Mesenchymal stem cell (in vitro differentiated cells and primary cell): ENCODE data around the gene FKBP8.

Source experiments
- DNase-seq: peaks from one replicate; pipeline ENCODE4 v3.0.0-alpha.2; 2013
- H2AFZ ChIP-seq: one replicate; pipeline ENCODE4 v1.6.1; 2013; ENCODE audit warnings: low read depth, mild to moderate bottlenecking, control low read depth, inconsistent platforms, low read length, moderate library complexity
- H2AK5ac ChIP-seq: 2 replicates; pipeline ENCODE4 v1.6.1; 2013; ENCODE audit warnings: low read length, moderate library complexity, mild to moderate bottlenecking, inconsistent platforms; ENCODE audit not compliant: severe bottlenecking
- H2BK120ac ChIP-seq: one replicate; pipeline ENCODE4 v1.6.1; 2013; ENCODE audit warnings: low read depth, mild to moderate bottlenecking, inconsistent platforms, low read length, moderate library complexity
- H2BK12ac ChIP-seq, 2 experiments: one replicate each; pipeline ENCODE4 v1.6.1; 2013; ENCODE audit warnings: inconsistent platforms in 2 of 2, low read length in 2 of 2, mild to moderate bottlenecking in 2 of 2, moderate library complexity in 2 of 2, control low read depth in 1 of 2
- H2BK15ac ChIP-seq: one replicate; pipeline ENCODE4 v1.6.1; 2013; ENCODE audit warnings: mild to moderate bottlenecking, low read depth, inconsistent platforms; ENCODE audit not compliant: poor library complexity, severe bottlenecking
- H2BK5ac ChIP-seq: 2 replicates; pipeline ENCODE4 v1.6.1; 2013; ENCODE audit warnings: low read depth, mild to moderate bottlenecking, low read length, control low read depth, inconsistent platforms; ENCODE audit not compliant: poor library complexity, severe bottlenecking
- H3K14ac ChIP-seq, 2 experiments: one replicate each; pipeline ENCODE4 v1.6.1; 2013; ENCODE audit warnings: inconsistent platforms in 2 of 2, low read length in 2 of 2, control low read depth in 1 of 2, mild to moderate bottlenecking in 1 of 2, moderate library complexity in 1 of 2
- H3K18ac ChIP-seq, 2 experiments: one replicate each; pipeline ENCODE4 v1.6.1; 2013; ENCODE audit warnings: inconsistent platforms in 2 of 2, low read length in 2 of 2, control low read depth in 1 of 2, low read depth in 1 of 2, mild to moderate bottlenecking in 1 of 2
- H3K23ac ChIP-seq, 2 experiments: one replicate each; pipeline ENCODE4 v1.6.1; 2013; ENCODE audit warnings: inconsistent platforms in 2 of 2, low read length in 2 of 2, mild to moderate bottlenecking in 2 of 2, moderate library complexity in 2 of 2, control low read depth in 1 of 2
- H3K27ac ChIP-seq: 2 replicates; pipeline ENCODE4 v1.5.1; 2013; ENCODE audit warnings: mild to moderate bottlenecking, moderate library complexity, low read length, control low read depth, inconsistent platforms; ENCODE audit not compliant: poor library complexity, severe bottlenecking
- H3K27me3 ChIP-seq, 2 experiments: 2 replicates each; pipeline versions ENCODE4 v1.6.1 to v1.7.0; 2013; ENCODE audit warnings: low read length in 2 of 2, mild to moderate bottlenecking in 2 of 2, moderate library complexity in 2 of 2, control low read depth in 1 of 2, inconsistent platforms in 1 of 2; ENCODE audit not compliant: control insufficient read depth in 1 of 2, insufficient read depth in 1 of 2
- H3K36me3 ChIP-seq, 2 experiments: 2 replicates each; pipeline versions ENCODE4 v1.6.1 to v1.7.0; 2013; ENCODE audit warnings: low read length in 2 of 2, control low read depth in 1 of 2, inconsistent platforms in 1 of 2, low read depth in 1 of 2, mild to moderate bottlenecking in 1 of 2; ENCODE audit not compliant: insufficient read depth in 2 of 2, control insufficient read depth in 1 of 2
- H3K4ac ChIP-seq, 2 experiments: one replicate each; pipeline ENCODE4 v1.6.1; 2013; ENCODE audit warnings: inconsistent platforms in 2 of 2, low read length in 2 of 2, mild to moderate bottlenecking in 2 of 2, moderate library complexity in 2 of 2, control low read depth in 1 of 2, low read depth in 1 of 2
- H3K4me1 ChIP-seq: 2 replicates; pipeline ENCODE4 v1.6.1; 2013; ENCODE audit warnings: low read depth, low read length, control low read depth; ENCODE audit not compliant: control insufficient read depth, insufficient read depth
- H3K4me2 ChIP-seq: 2 replicates; pipeline ENCODE4 v1.6.1; 2013; ENCODE audit warnings: low read length, mild to moderate bottlenecking, inconsistent platforms; ENCODE audit not compliant: poor library complexity, severe bottlenecking
- H3K4me3 ChIP-seq, 2 experiments: 2 replicates each; pipeline versions ENCODE4 v1.5.1 to v1.7.0; 2013; ENCODE audit warnings: low read length in 2 of 2, mild to moderate bottlenecking in 2 of 2, control low read depth in 1 of 2, low read depth in 1 of 2; ENCODE audit not compliant: insufficient read depth in 1 of 2
- H3K79me1 ChIP-seq: replicated peaks from 2 replicates; pipeline ENCODE4 v1.6.1; 2013; ENCODE audit warnings: mild to moderate bottlenecking, control low read depth, low read length, inconsistent platforms; ENCODE audit not compliant: poor library complexity, severe bottlenecking
- H3K9ac ChIP-seq: 2 replicates; pipeline ENCODE4 v1.7.0; 2013; ENCODE audit warnings: mild to moderate bottlenecking, low read length, moderate library complexity
- H3K9me3 ChIP-seq: 2 replicates; pipeline ENCODE4 v1.7.0; 2013; ENCODE audit warnings: mild to moderate bottlenecking, low read length; ENCODE audit not compliant: control insufficient read depth
- H4K8ac ChIP-seq: one replicate; pipeline ENCODE4 v1.6.1; 2013; ENCODE audit warnings: inconsistent platforms, mild to moderate bottlenecking, low read length, moderate library complexity
- H4K91ac ChIP-seq: one replicate; pipeline ENCODE4 v1.6.1; 2013; ENCODE audit warnings: mild to moderate bottlenecking, low read length, inconsistent platforms
- WGBS: methylation state at CpG from one replicate; pipeline ENCODE4 v1.1.7; 2013; ENCODE audit warnings: mixed read lengths; 5-methylcytosine and 5-hydroxymethylcytosine counted together

FKBP8 gene

DNA sequence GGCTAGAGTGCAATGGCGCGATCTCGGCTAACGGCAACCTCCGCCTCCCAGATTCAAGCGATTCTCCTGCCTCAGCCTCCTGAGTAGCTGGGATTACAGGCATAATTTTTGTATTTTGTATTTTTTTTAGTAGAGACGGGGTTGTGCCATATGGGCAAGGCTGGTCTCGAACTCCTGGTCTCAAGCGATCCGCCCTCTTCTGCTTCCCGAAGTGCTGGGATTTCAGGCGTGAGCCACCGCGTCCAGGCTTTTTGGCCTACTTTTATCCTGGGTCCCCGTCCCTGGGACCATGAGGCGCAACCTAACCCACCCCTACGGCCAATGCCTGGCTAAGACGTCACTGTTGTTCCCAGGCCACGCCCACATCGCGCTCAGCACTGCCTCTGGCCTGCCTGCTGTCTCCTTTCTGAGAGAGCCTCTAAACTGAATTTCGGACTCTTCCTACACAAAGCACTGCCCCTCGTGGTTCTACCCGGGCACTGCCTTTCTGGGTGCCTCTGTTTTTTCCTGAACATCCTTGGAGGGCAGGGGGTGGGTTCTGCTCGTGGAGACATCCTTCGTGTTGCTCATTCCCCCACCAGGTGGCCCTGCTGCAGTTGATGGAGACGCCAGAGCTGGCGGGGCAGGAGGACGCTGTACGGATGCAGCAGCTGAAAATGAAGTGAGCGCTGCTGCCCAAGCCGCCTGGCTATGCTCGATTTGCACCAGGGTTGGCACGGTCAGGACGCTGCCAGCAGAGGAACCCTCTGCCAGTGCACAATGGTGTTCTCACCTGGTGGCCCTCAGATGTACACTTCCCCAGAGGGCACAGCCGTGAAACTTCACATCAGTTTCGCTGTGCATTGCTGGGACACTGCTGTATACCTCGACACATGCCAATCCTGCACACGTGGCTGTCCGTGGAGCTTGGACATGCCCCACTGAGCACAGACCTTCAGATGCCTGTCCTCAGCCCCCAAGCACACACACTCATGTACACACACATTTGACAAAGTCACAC, 47.2 kb upstream of the FKBP8 start:
- H2AFZ ChIP-seq: no peak overlapping the region
- H3K79me1 ChIP-seq: peaks cover 2% of the 10 kb centered on the region
- H3K4me1 ChIP-seq: peaks cover 40% of the 10 kb centered on the region
- H3K9ac ChIP-seq: peak overlapping the region; percentile 89
- H3K36me3 ChIP-seq: peaks cover 9 to 16% of the 10 kb centered on the region in 2 experiments
- no peak overlapping the region for H2BK120ac ChIP-seq
- no peak overlapping the region for H2BK15ac ChIP-seq
- H3K27me3 ChIP-seq: peaks cover 0 to 11% of the 10 kb centered on the region in 2 experiments
- H3K14ac ChIP-seq: no peak overlapping the region
- peak overlapping the region; percentile 9 for H4K8ac ChIP-seq
- H3K23ac ChIP-seq: no peak overlapping the region
- WGBS: 35% methylated on average over 40 of the region's 40 CpGs
- peak overlapping the region; percentile 99 for H3K4me2 ChIP-seq
- no peak overlapping the region for H2BK5ac ChIP-seq
- no peak overlapping the region for H2AK5ac ChIP-seq
- H3K18ac ChIP-seq: no peak overlapping the region
- no peaks in the 10 kb centered on the region for H3K9me3 ChIP-seq
- H4K91ac ChIP-seq: peak overlapping the region; percentile 74
- peak; percentile 89 for DNase-seq
- peak overlapping the region; percentile 33 to 93 for H3K4me3 ChIP-seq
- no peak overlapping the region for H3K4ac ChIP-seq
- H3K27ac ChIP-seq: no peak overlapping the region
- H2BK12ac ChIP-seq: peak overlapping the region in 1 of 2 experiments; percentile 30

DNA sequence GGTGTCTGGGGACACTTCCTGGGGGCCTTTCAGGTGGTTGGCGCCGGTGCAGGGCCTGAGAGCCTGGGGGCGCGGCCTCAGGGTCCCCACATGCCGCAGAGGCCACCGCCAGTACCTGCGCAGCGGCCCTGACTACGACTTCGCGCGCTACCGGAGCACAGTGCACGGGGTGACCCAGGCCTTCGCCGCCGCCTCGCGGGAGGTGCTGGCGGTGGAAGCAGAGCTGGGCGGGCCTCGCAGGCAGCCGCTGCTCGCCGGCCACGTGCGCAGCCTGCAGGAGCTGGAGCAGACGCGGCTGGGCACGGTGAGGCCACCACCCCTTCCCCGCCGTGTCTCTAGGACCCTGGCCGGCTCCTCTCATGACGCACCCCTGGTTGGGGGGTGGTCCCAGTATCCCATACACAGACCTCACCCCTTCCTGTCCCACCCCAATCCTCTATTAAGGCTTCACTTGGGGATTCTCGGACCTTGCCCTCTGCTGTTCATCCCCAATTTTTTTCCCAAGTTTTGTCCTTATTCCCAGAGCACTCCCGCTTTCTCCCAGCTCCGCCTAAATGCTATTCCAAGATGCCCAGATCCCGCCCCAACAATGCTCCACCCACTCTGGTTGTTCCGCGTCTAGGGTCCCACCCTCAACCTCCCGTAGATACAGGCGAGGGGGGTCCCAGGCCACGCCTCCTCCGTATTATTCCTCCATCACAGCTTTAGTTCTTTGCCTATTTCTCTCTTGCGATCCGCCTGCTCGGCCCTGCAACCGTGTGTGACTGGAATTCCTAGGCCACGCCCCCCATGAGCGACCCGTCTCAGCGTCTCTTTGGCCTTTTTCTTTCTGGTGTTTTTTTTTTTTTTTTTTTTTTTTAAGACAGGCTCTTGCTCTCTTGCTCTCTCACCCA, 46.3 kb upstream of the FKBP8 start:
- under 1% methylated on average over 52 of the region's 52 CpGs for WGBS
- H4K91ac ChIP-seq: peak overlapping the region; percentile 78
- H3K23ac ChIP-seq: peak overlapping the region in 1 of 2 experiments; percentile 83
- peak overlapping the region in 1 of 2 experiments; percentile 53 for H3K14ac ChIP-seq
- peak; percentile 79 for DNase-seq
- H2AK5ac ChIP-seq: no peak overlapping the region
- peak overlapping the region; percentile 86 for H2BK15ac ChIP-seq
- H4K8ac ChIP-seq: peak overlapping the region; percentile 97
- H2BK120ac ChIP-seq: no peak overlapping the region
- peaks cover 35% of the 10 kb centered on the region for H3K4me1 ChIP-seq
- H3K9me3 ChIP-seq: no peaks in the 10 kb centered on the region
- peak overlapping the region in 1 of 2 experiments; percentile 75 for H2BK12ac ChIP-seq
- peaks cover 2% of the 10 kb centered on the region for H3K79me1 ChIP-seq
- peak overlapping the region; percentile 72 for H2AFZ ChIP-seq
- no peak overlapping the region for H2BK5ac ChIP-seq
- H3K4ac ChIP-seq: peak overlapping the region; percentile 9 to 78
- H3K18ac ChIP-seq: peak overlapping the region; percentile 61 to 71
- peak overlapping the region; percentile 93 for H3K4me3 ChIP-seq
- H3K4me2 ChIP-seq: peak overlapping the region; percentile 99
- H3K9ac ChIP-seq: peak overlapping the region; percentile 89
- H3K27me3 ChIP-seq: peaks cover 0 to 3% of the 10 kb centered on the region in 2 experiments
- H3K27ac ChIP-seq: peak overlapping the region; percentile 70
- H3K36me3 ChIP-seq: peaks cover 9 to 16% of the 10 kb centered on the region in 2 experiments

- peaks cover 2% of the 10 kb centered on the region for H3K79me1 ChIP-seq
- H2AFZ ChIP-seq: peak within 1 kb of the TSS; percentile 98
- peaks cover 28% of the 10 kb centered on the region for H3K4me1 ChIP-seq
- H3K36me3 ChIP-seq: peaks cover 9 to 16% of the 10 kb centered on the region in 2 experiments
- no peak within 1 kb of the TSS for H2AK5ac ChIP-seq
- no peaks in the 10 kb centered on the region for H3K9me3 ChIP-seq
- peaks cover 0 to 3% of the 10 kb centered on the region in 2 experiments for H3K27me3 ChIP-seq
- H3K18ac ChIP-seq: peak within 1 kb of the TSS; percentile 97
- H4K91ac ChIP-seq: peak within 1 kb of the TSS; percentile 88
- H2BK5ac ChIP-seq: no peak within 1 kb of the TSS
- H3K23ac ChIP-seq: peak within 1 kb of the TSS in 1 of 2 experiments; percentile 83
- H3K4me2 ChIP-seq: peak within 1 kb of the TSS; percentile 99
- H2BK120ac ChIP-seq: peak within 1 kb of the TSS; percentile 92
- H3K9ac ChIP-seq: peak within 1 kb of the TSS; percentile 89
- peak within 1 kb of the TSS; percentile 78 to 99 for H3K4ac ChIP-seq
- peak within 1 kb of the TSS; percentile 93 for H3K4me3 ChIP-seq
- under 1% methylated on average over 46 of the region's 72 CpGs for WGBS
- peak; percentile 76 for DNase-seq
- H2BK12ac ChIP-seq: peak within 1 kb of the TSS in 1 of 2 experiments; percentile 84
- H2BK15ac ChIP-seq: peak within 1 kb of the TSS; percentile 86
- peak within 1 kb of the TSS in 1 of 2 experiments; percentile 99 for H3K14ac ChIP-seq
- H4K8ac ChIP-seq: peak within 1 kb of the TSS; percentile 97
- H3K27ac ChIP-seq: peak within 1 kb of the TSS; percentile 70
These were observed 45.4 kb upstream of the FKBP8 start, which contains the start of gene REX1BD for GRCh38 chr19:18588611-18589379. REX1BD (plus strand) TSS chr19:18588798; CDS start chr19:18588802, 4 bp downstream.
